Neural crest cell (in vitro differentiated cells): ENCODE data around the gene VIPR1. TPM values are rescaled to one million over a fixed set of nuclear protein-coding genes. Genes with fewer than 3 reads are reported as not detected.

Experiments used
- DNase-seq: peaks from one replicate; pipeline ENCODE4 v3.0.0; 2021; ENCODE audit warnings: low read depth, mixed read lengths, low spot score
- H3K27ac Mint-ChIP-seq: one replicate; pipeline ENCODE4 v1.8.0; 2021; ENCODE audit warnings: mild to moderate bottlenecking, mixed read lengths; ENCODE audit not compliant: unreplicated experiment
- H3K27me3 Mint-ChIP-seq: 2 replicates; pipeline ENCODE4 v1.8.0; 2021; ENCODE audit warnings: low read depth, mild to moderate bottlenecking, mixed read lengths
- H3K36me3 Mint-ChIP-seq: 2 replicates; pipeline ENCODE4 v1.8.0; 2021; ENCODE audit warnings: low read depth, mild to moderate bottlenecking, mixed read lengths
- H3K4me1 Mint-ChIP-seq: 2 replicates; pipeline ENCODE4 v1.8.0; 2021; ENCODE audit warnings: mixed read lengths
- H3K4me3 Mint-ChIP-seq: one replicate; pipeline ENCODE4 v1.8.0; 2021; ENCODE audit warnings: mild to moderate bottlenecking, mixed read lengths
- H3K9me3 Mint-ChIP-seq: 2 replicates; pipeline ENCODE4 v1.8.0; 2021; ENCODE audit warnings: mixed read lengths
- CTCF ChIP-seq: fragments of 200-600 bp; sonication (generic); conservative IDR thresholded peaks from 2 replicates; pipeline ENCODE4 v1.5.0; 2021; ENCODE audit warnings: antibody characterized with exemption, mild to moderate bottlenecking
- total RNA-seq: library from RNA; stranded (reverse); gene quantifications from 2 replicates; pipeline ENCODE4 v1.2.1, GENCODE V29; 2021

The VIPR1 gene
- total RNA-seq, 1 donor from 2014 or later, result 0.63 TPM

DNA sequence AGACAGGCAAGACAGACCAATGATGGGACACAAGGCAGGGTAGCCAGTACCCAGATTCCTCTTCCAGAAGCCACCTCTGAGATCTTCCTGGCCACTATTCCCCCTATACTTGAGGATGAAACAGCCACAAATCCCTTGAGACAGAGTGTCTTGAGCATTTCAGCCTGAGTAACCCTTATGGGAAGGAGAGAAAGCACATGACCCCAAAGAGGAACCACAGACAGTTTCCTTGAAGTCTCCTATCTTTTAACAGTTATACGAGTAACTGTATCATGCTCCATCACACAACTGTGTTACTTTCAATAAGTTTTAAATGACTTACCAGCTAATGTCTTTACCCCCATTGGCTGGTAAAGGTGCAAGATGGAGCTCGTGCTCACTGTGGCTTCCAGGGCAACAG is 9.3 kb downstream of the VIPR1 start:
- DNase-seq, result no peak
- H3K36me3 Mint-ChIP-seq, result no peaks in the 10 kb centered on the region
- no peaks in the 10 kb centered on the region for H3K4me1 Mint-ChIP-seq
- peaks cover 35% of the 10 kb centered on the region for H3K27me3 Mint-ChIP-seq
- TF ChIP-seq CTCF, result no peak
- H3K9me3 Mint-ChIP-seq, result no peaks in the 10 kb centered on the region
- no peak overlapping the region for H3K27ac Mint-ChIP-seq
- H3K4me3 Mint-ChIP-seq, result no peak overlapping the region

GRCh38 chr3:42513121-42513520 is 10.7 kb downstream of the VIPR1 start:
- H3K4me3 Mint-ChIP-seq, result no peak overlapping the region
- no peaks in the 10 kb centered on the region for H3K9me3 Mint-ChIP-seq
- peaks cover 21% of the 10 kb centered on the region for H3K27me3 Mint-ChIP-seq
- no peak for TF ChIP-seq CTCF
- H3K36me3 Mint-ChIP-seq, result no peaks in the 10 kb centered on the region
- H3K27ac Mint-ChIP-seq, result no peak overlapping the region
- no peaks in the 10 kb centered on the region for H3K4me1 Mint-ChIP-seq
- no peak for DNase-seq

- Mint-ChIP-seq H3K4me1 (no peaks in the 10 kb centered on the region), H3K27ac (no peak overlapping the region), H3K4me3 (no peak overlapping the region), H3K36me3 (no peaks in the 10 kb centered on the region), H3K27me3 (peaks cover 20% of the 10 kb centered on the region), H3K9me3 (no peaks in the 10 kb centered on the region)
- TF ChIP-seq CTCF, result no peak
- no peak for DNase-seq
Measured at GRCh38 chr3:42513521-42513920, 11.1 kb downstream of the VIPR1 start.

DNA sequence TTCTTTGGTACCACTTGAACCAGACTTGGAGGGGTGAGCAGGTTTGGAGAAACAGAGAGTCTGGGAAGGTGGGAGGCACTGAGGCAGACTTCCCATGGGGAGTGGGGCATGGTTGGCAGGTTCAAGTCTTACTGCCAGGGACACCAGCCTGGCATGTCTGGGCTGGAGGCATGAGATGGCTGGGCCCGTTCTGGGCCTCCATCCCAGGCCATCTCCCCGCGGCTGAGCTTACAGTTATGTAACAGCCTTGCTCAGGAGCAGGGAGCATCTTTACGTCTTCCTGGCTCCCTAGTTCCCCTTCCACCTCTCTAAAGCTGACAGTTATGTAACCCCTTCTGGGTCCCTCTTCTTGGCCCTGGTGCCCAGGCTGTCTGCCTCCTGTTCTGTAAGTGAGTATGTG is 12.4 kb downstream of the VIPR1 start:
- no peak overlapping the region for H3K4me3 Mint-ChIP-seq
- no peak for TF ChIP-seq CTCF
- H3K4me1 Mint-ChIP-seq, result no peaks in the 10 kb centered on the region
- peaks cover 6% of the 10 kb centered on the region for H3K27me3 Mint-ChIP-seq
- H3K36me3 Mint-ChIP-seq, result no peaks in the 10 kb centered on the region
- no peak for DNase-seq
- H3K27ac Mint-ChIP-seq, result no peak overlapping the region
- H3K9me3 Mint-ChIP-seq, result no peaks in the 10 kb centered on the region

- Mint-ChIP-seq H3K27me3 (peaks cover 3% of the 10 kb centered on the region), H3K27ac (no peak overlapping the region), H3K4me3 (no peak overlapping the region), H3K4me1 (no peaks in the 10 kb centered on the region), H3K36me3 (no peaks in the 10 kb centered on the region), H3K9me3 (no peaks in the 10 kb centered on the region)
- no peak for DNase-seq
- TF ChIP-seq CTCF, result no peak
Measured at GRCh38 chr3:42515391-42515916, 13.0 kb downstream of the VIPR1 start.

GRCh38 chr3:42515976-42516375 is 13.5 kb downstream of the VIPR1 start:
- Mint-ChIP-seq H3K36me3 (no peaks in the 10 kb centered on the region), H3K4me3 (no peak overlapping the region), H3K9me3 (no peaks in the 10 kb centered on the region), H3K27me3 (peaks cover 3% of the 10 kb centered on the region), H3K4me1 (no peaks in the 10 kb centered on the region), H3K27ac (no peak overlapping the region)
- TF ChIP-seq CTCF, result no peak
- DNase-seq, result no peak
